AG10803 (cell line): ENCODE results near the gene MGMT.

Experiments used
- DNase-seq: peaks from one replicate; pipeline ENCODE4 v3.0.0; 2010; ENCODE audit warnings: low read depth
- H3K4me3 ChIP-seq: 2 replicates; pipeline ENCODE4 v1.5.1; 2011; ENCODE audit warnings: mild to moderate bottlenecking, low read length, control low read depth
- CTCF ChIP-seq: conservative IDR thresholded peaks from 2 replicates; pipeline ENCODE4 v1.5.1; 2011; ENCODE audit warnings: mild to moderate bottlenecking, low read length, control low read depth, inconsistent platforms

Gene MGMT

GRCh38 chr10:129521161-129522025, 54.4 kb downstream of the MGMT start:
- DNase-seq = no peak
- TF ChIP-seq CTCF = no peak
- H3K4me3 ChIP-seq = no peak overlapping the region

- DNase-seq = no peak
- TF ChIP-seq CTCF = no peak
These were observed 55.1 kb downstream of the MGMT start for GRCh38 chr10:129522041-129522585.

GRCh38 chr10:129523031-129523722, 56.1 kb downstream of the MGMT start:
- DNase-seq = no peak
- TF ChIP-seq CTCF = no peak
- no peak overlapping the region for H3K4me3 ChIP-seq

More at GRCh38 chr10:129522041-129522585, 55.1 kb downstream of the MGMT start:
- no peak overlapping the region for H3K4me3 ChIP-seq

GRCh38 chr10:129523723-129524316, 56.8 kb downstream of the MGMT start:
- no peak overlapping the region for H3K4me3 ChIP-seq
- no peak for TF ChIP-seq CTCF
- no peak for DNase-seq

- DNase-seq = no peak
- no peak for TF ChIP-seq CTCF
- H3K4me3 ChIP-seq = no peak overlapping the region
These were observed 57.9 kb downstream of the MGMT start for GRCh38 chr10:129524936-129525335.

- H3K4me3 ChIP-seq = peak overlapping the region; percentile 44
- no peak for TF ChIP-seq CTCF
- peak; percentile 79 for DNase-seq
These were observed 58.4 kb downstream of the MGMT start for GRCh38 chr10:129525401-129525801.
